Activated naive CD4-positive, alpha-beta T cell treated with anti-CD3 and anti-CD28 coated beads for 36 hours (primary cell): ENCODE results near the gene NEK7. TPM values are rescaled to one million over a fixed set of nuclear protein-coding genes. Genes with fewer than 3 reads are reported as not detected.
"Not testable (repeated sequence)": the region's sequence is repeated elsewhere in the genome, so short reads cannot be mapped to it uniquely, and the experiment has no call there.

Experiments
- CTCF ChIA-PET: fragments of 350-600 bp; sonication (Branson Sonifier 250); formaldehyde crosslinking; loops from one replicate; lab custom pipeline; 2021; ENCODE audit warnings: antibody characterized with exemption; lab: Charles Lee
- DNase-seq: peaks from one replicate; pipeline ENCODE4 v3.0.0-alpha.2; 2020
- H3K27ac Mint-ChIP-seq: one replicate; pipeline ENCODE4 v1.8.0; 2021; ENCODE audit warnings: mild to moderate bottlenecking, mixed read lengths
- H3K27me3 Mint-ChIP-seq: one replicate; pipeline ENCODE4 v1.8.0; 2021; ENCODE audit warnings: low read depth, mixed read lengths
- H3K36me3 Mint-ChIP-seq: one replicate; pipeline ENCODE4 v1.8.0; 2021; ENCODE audit warnings: low read depth, mixed read lengths
- H3K4me1 Mint-ChIP-seq: one replicate; pipeline ENCODE4 v1.8.0; 2021; ENCODE audit warnings: low read depth, mixed read lengths
- H3K4me3 Mint-ChIP-seq: one replicate; pipeline ENCODE4 v1.8.0; 2021; ENCODE audit warnings: mild to moderate bottlenecking, moderate library complexity, mixed read lengths
- H3K9me3 Mint-ChIP-seq: one replicate; pipeline ENCODE4 v1.8.0; 2021; ENCODE audit warnings: mixed read lengths
- intact Hi-C: fragments of 100-400 bp; cut with micrococcal nuclease; formaldehyde crosslinking; loops from one replicate; pipeline ENCODE4 v1.15.1; 2023
- total RNA-seq, 2 experiments: library from RNA; stranded (reverse); gene quantifications; one replicate each; pipeline ENCODE4 v1.2.3, GENCODE V29; 2021

Gene NEK7
- total RNA-seq, 2 experiments from 2014 or later: 45.6 to 49.7 TPM

GRCh38 chr1:198214924-198215323, 58.1 kb downstream of the NEK7 start:
- no peak overlapping the region for H3K4me3 Mint-ChIP-seq
- peaks cover 18% of the 10 kb centered on the region for H3K36me3 Mint-ChIP-seq
- CTCF ChIA-PET: no interaction called here
- H3K9me3 Mint-ChIP-seq: peaks cover 23% of the 10 kb centered on the region
- H3K27ac Mint-ChIP-seq: no peak overlapping the region
- no peaks in the 10 kb centered on the region for H3K27me3 Mint-ChIP-seq
- intact Hi-C loops: no loop called here
- no peak for DNase-seq
- H3K4me1 Mint-ChIP-seq: peaks cover 14% of the 10 kb centered on the region

GRCh38 chr1:198220428-198220827, 63.6 kb downstream of the NEK7 start:
- peaks cover 19% of the 10 kb centered on the region for H3K4me1 Mint-ChIP-seq
- H3K36me3 Mint-ChIP-seq: peaks cover 10% of the 10 kb centered on the region
- DNase-seq: no peak
- H3K27me3 Mint-ChIP-seq: no peaks in the 10 kb centered on the region
- CTCF ChIA-PET: interaction anchor here (1.0 kb wide), 1 partner anchor 34 kb away, joined by 3 read pairs; no protein-coding TSS in a partner anchor
- intact Hi-C loops: no loop called here
- no peak overlapping the region for H3K4me3 Mint-ChIP-seq
- H3K9me3 Mint-ChIP-seq: peaks cover 18% of the 10 kb centered on the region
- no peak overlapping the region for H3K27ac Mint-ChIP-seq

- DNase-seq, H3K27ac Mint-ChIP-seq, CTCF ChIA-PET, H3K4me3 Mint-ChIP-seq, H3K27me3 Mint-ChIP-seq, intact Hi-C loops, H3K9me3 Mint-ChIP-seq: not testable (repeated sequence)
- peaks cover 18% of the 10 kb centered on the region for H3K4me1 Mint-ChIP-seq
- H3K36me3 Mint-ChIP-seq: peaks cover 13% of the 10 kb centered on the region
Measured at GRCh38 chr1:198227010-198227409, 70.2 kb downstream of the NEK7 start.

- DNase-seq, H3K27me3 Mint-ChIP-seq, H3K27ac Mint-ChIP-seq, CTCF ChIA-PET, H3K4me3 Mint-ChIP-seq, H3K9me3 Mint-ChIP-seq, intact Hi-C loops: not testable (repeated sequence)
- peaks cover 11% of the 10 kb centered on the region for H3K36me3 Mint-ChIP-seq
- peaks cover 23% of the 10 kb centered on the region for H3K4me1 Mint-ChIP-seq
Measured at GRCh38 chr1:198227454-198227853, 70.7 kb downstream of the NEK7 start.

- Mint-ChIP-seq H3K36me3 (peaks cover 11% of the 10 kb centered on the region), H3K27me3 (no peaks in the 10 kb centered on the region), H3K4me3 (no peak overlapping the region), H3K4me1 (peaks cover 26% of the 10 kb centered on the region), H3K9me3 (peaks cover 6% of the 10 kb centered on the region), H3K27ac (no peak overlapping the region)
- intact Hi-C loops: no loop called here
- CTCF ChIA-PET: no interaction called here
- no peak for DNase-seq
Measured at GRCh38 chr1:198228925-198229324, 72.1 kb downstream of the NEK7 start.

GRCh38 chr1:198231779-198232178, 75.0 kb downstream of the NEK7 start:
- CTCF ChIA-PET: no interaction called here
- Mint-ChIP-seq H3K27ac (no peak overlapping the region), H3K27me3 (no peaks in the 10 kb centered on the region), H3K36me3 (peaks cover 8% of the 10 kb centered on the region), H3K4me1 (peaks cover 34% of the 10 kb centered on the region), H3K4me3 (no peak overlapping the region), H3K9me3 (peaks cover 3% of the 10 kb centered on the region)
- DNase-seq: no peak
- intact Hi-C loops: no loop called here

GRCh38 chr1:198232378-198232777, 75.6 kb downstream of the NEK7 start:
- intact Hi-C loops: no loop called here
- CTCF ChIA-PET: no interaction called here
- no peak overlapping the region for H3K4me3 Mint-ChIP-seq

GRCh38 chr1:198232940-198233675, 76.3 kb downstream of the NEK7 start:
- CTCF ChIA-PET: interaction anchor here (0.6 kb wide), 1 partner anchor 27 kb away, joined by 3 read pairs; no protein-coding TSS in a partner anchor
- DNase-seq: no peak
- Mint-ChIP-seq H3K9me3 (peaks cover 3% of the 10 kb centered on the region), H3K4me1 (peaks cover 34% of the 10 kb centered on the region), H3K4me3 (no peak overlapping the region), H3K36me3 (peaks cover 6% of the 10 kb centered on the region), H3K27me3 (no peaks in the 10 kb centered on the region), H3K27ac (no peak overlapping the region)
- intact Hi-C loops: no loop called here

More at GRCh38 chr1:198232378-198232777, 75.6 kb downstream of the NEK7 start:
- H3K36me3 Mint-ChIP-seq: peaks cover 8% of the 10 kb centered on the region
- no peaks in the 10 kb centered on the region for H3K27me3 Mint-ChIP-seq
- H3K27ac Mint-ChIP-seq: no peak overlapping the region
- H3K4me1 Mint-ChIP-seq: peaks cover 34% of the 10 kb centered on the region
- peaks cover 3% of the 10 kb centered on the region for H3K9me3 Mint-ChIP-seq
- DNase-seq: no peak

GRCh38 chr1:198234520-198235251, 77.9 kb downstream of the NEK7 start:
- no peak overlapping the region for H3K4me3 Mint-ChIP-seq
- H3K36me3 Mint-ChIP-seq: peaks cover 6% of the 10 kb centered on the region
- H3K27ac Mint-ChIP-seq: no peak overlapping the region
- CTCF ChIA-PET: interaction anchor here (1.0 kb wide), 1 partner anchor 55 kb away, joined by 4 read pairs; no protein-coding TSS in a partner anchor
- intact Hi-C loops: no loop called here
- H3K9me3 Mint-ChIP-seq: peaks cover 3% of the 10 kb centered on the region
- H3K4me1 Mint-ChIP-seq: peaks cover 26% of the 10 kb centered on the region
- no peaks in the 10 kb centered on the region for H3K27me3 Mint-ChIP-seq
- no peak for DNase-seq

GRCh38 chr1:198238121-198238520, 81.3 kb downstream of the NEK7 start:
- H3K27ac Mint-ChIP-seq: no peak overlapping the region
- intact Hi-C loops: no loop called here
- H3K4me3 Mint-ChIP-seq: no peak overlapping the region
- H3K27me3 Mint-ChIP-seq: no peaks in the 10 kb centered on the region
- H3K4me1 Mint-ChIP-seq: peaks cover 28% of the 10 kb centered on the region
- CTCF ChIA-PET: no interaction called here
- H3K9me3 Mint-ChIP-seq: peaks cover 3% of the 10 kb centered on the region
- peaks cover 6% of the 10 kb centered on the region for H3K36me3 Mint-ChIP-seq
- no peak for DNase-seq

- peaks cover 17% of the 10 kb centered on the region for H3K4me1 Mint-ChIP-seq
- H3K9me3 Mint-ChIP-seq: no peaks in the 10 kb centered on the region
- no peak for DNase-seq
- H3K4me3 Mint-ChIP-seq: no peak overlapping the region
- no peaks in the 10 kb centered on the region for H3K36me3 Mint-ChIP-seq
- CTCF ChIA-PET: interaction anchor here (1.0 to 1.2 kb wide), 3 partner anchors 15 to 37 kb away, joined by 3 to 4 read pairs (median 3); no protein-coding TSS in a partner anchor
- intact Hi-C loops: loop anchor here (1.0 to 2.0 kb wide), 2 partner anchors 12 to 17 kb away; no protein-coding TSS in a partner anchor
- no peaks in the 10 kb centered on the region for H3K27me3 Mint-ChIP-seq
- no peak overlapping the region for H3K27ac Mint-ChIP-seq
Measured at GRCh38 chr1:198241553-198241952, 84.8 kb downstream of the NEK7 start.

- Mint-ChIP-seq H3K4me1 (peaks cover 17% of the 10 kb centered on the region), H3K27me3 (no peaks in the 10 kb centered on the region), H3K27ac (no peak overlapping the region), H3K9me3 (peaks cover 5% of the 10 kb centered on the region), H3K4me3 (no peak overlapping the region), H3K36me3 (peaks cover 1% of the 10 kb centered on the region)
- no peak for DNase-seq
- intact Hi-C loops: no loop called here
- CTCF ChIA-PET: interaction anchor here (0.9 kb wide), 1 partner anchor 8 kb away, joined by 4 read pairs; no protein-coding TSS in a partner anchor
Measured at GRCh38 chr1:198244772-198245171, 88.0 kb downstream of the NEK7 start.
